ENCODE results near the gene ADAMTSL3. TPM values are rescaled to one million over a fixed set of nuclear protein-coding genes. Genes with fewer than 3 reads are reported as not detected.

The ADAMTSL3 gene
- total and polyA plus RNA-seq, 8 donors = 0.54 to 19.2 (median 6.1) TPM

DNA sequence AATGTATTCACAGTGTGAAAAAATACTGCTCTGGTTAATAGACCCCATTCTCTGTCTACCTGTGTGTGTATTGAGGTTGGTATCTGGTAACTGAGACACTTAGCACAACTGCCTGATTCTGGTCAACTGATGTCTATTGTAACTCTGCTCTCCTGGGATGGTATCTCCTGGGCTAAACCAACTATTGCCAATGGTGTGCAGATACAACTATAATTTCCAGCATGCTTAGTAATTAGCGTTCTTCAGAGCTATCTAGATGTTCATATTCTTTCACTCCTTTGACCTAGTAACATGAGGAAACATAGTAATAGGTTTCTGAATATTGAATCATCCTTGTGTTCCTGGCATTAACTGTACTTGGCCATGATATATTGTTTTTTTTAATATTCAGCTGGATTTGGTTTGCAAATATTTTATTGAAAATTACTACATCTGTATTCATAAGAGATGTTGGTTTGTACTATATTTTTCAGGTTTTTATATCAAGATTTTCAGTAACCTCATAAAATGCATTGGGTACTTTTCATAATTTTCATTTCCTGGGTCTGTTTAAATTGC, 16.8 kb downstream of the ADAMTSL3 start:
- intact Hi-C loops (cut with DNase I) = no loop called here
- no peak for ATAC-seq
- FAIRE-seq = no peak

DNA sequence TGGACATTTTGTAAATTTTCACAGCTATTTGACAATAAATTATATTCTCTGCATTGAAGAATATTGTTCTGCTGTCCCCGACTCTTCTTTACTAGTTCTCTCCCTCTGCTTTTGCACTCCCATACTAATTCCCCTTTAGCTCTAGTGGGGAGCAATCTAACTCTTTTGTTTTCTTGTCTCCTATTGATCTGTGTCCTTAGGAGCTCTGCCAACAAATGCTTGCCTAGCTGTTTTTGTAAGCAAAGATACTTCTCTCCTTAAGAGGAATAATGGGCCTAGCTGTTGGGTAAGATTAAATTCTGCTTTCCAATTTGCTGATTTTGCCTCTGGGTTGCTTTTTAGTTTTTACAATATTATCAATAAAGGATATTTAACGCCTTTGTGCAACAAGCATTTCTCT, 17.7 kb downstream of the ADAMTSL3 start:
- intact Hi-C loops (cut with DNase I) = no loop called here
- H3K36me3 ChIP-seq = no peaks in the 10 kb centered on the region
- DNase-seq (peak in 1 of 6 donors; percentile 37), FAIRE-seq (no peak), ATAC-seq (peak in 2 of 4 donors; percentile 66 to 88)
- TF ChIP-seq, protein P1, sequence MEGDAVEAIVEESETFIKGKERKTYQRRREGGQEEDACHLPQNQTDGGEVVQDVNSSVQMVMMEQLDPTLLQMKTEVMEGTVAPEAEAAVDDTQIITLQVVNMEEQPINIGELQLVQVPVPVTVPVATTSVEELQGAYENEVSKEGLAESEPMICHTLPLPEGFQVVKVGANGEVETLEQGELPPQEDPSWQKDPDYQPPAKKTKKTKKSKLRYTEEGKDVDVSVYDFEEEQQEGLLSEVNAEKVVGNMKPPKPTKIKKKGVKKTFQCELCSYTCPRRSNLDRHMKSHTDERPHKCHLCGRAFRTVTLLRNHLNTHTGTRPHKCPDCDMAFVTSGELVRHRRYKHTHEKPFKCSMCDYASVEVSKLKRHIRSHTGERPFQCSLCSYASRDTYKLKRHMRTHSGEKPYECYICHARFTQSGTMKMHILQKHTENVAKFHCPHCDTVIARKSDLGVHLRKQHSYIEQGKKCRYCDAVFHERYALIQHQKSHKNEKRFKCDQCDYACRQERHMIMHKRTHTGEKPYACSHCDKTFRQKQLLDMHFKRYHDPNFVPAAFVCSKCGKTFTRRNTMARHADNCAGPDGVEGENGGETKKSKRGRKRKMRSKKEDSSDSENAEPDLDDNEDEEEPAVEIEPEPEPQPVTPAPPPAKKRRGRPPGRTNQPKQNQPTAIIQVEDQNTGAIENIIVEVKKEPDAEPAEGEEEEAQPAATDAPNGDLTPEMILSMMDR (IDR thresholded peaks at IDR 0.05) = no peak
- H3K4me3 ChIP-seq = no peak overlapping the region
- H3K9me3 ChIP-seq = no peaks in the 10 kb centered on the region
- H3K27me3 ChIP-seq = no peaks in the 10 kb centered on the region
- H3K4me1 ChIP-seq = peaks cover 0 to 8% (median 6%) of the 10 kb centered on the region in 3 donors
- 42 to 51% methylated on average over 2 of the region's 2 CpGs for WGBS, 2 donors
- no peak overlapping the region for H3K27ac ChIP-seq

More for the DNA sequence above, 16.8 kb downstream of the ADAMTSL3 start:
- Histone ChIP-seq H3K4me1 (peaks cover 0 to 8% (median 6%) of the 10 kb centered on the region in 3 donors), H3K9me3 (no peaks in the 10 kb centered on the region), H3K27ac (no peak overlapping the region), H3K4me3 (no peak overlapping the region), H3K36me3 (no peaks in the 10 kb centered on the region), H3K27me3 (no peaks in the 10 kb centered on the region)
- WGBS, 2 donors = 89 to 93% methylated on average over 1 of the region's 1 CpG
- no peak for DNase-seq
- TF ChIP-seq, protein P1 (IDR thresholded peaks at IDR 0.05) = no peak

DNA sequence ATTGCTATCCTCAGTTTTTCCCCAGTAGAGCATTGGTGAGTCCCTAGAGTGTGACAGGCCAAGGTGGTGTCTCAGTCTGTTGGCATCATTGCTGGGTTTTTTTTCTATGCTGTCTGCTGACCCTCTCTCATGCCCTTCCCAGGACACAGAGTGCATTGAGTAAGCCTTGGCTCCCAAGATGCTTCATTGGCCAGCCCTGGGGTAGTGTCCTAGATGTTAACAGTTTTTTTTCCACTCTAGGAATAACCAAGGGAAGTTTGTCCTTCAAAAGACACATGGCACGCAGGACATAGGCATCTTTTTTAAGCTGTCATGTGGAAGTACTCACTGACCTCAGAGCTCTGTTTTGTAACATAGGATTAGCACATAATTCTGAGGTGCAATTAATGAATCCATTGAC, 19.5 kb downstream of the ADAMTSL3 start:
- no peak for DNase-seq
- intact Hi-C loops (cut with DNase I) = no loop called here

DNA sequence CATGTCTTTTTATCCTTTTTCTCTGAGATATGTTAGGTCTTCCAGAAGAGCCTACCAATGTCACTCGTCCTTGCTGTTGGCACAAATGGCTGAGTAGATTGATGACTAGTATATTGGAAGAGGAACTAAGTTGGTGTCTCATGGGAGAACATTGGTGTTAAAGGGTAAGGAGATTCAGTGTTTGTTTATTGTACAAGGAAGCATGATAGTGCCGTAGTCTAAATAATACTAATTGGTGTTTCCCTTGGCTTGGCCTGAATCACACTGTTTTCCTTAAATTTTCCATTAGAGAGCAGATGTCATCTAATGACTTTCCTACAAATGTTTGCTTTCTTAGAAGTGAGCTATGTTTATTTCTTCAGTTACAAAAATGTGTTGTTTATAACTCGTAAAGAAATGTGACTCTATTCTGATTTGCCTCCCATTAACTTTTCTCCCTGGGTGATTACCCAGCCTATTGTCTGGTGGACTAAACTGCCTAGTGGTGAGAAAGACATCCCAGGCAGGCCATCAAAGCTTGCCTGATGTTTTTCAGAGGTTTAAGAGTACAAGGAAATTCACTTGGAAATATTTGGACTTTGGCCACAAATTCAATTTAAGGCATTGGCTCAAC, 28.7 kb downstream of the ADAMTSL3 start:
- no peak for FAIRE-seq
- 74 to 77% methylated on average over 3 of the region's 3 CpGs for WGBS, 2 donors
- no peak overlapping the region for H3K4me3 ChIP-seq
- intact Hi-C loops (cut with DNase I) = no loop called here
- ATAC-seq = no peak
- H3K9me3 ChIP-seq = no peaks in the 10 kb centered on the region
- no peaks in the 10 kb centered on the region for H3K36me3 ChIP-seq
- no peak overlapping the region for H3K27ac ChIP-seq
- TF ChIP-seq, protein P1 (IDR thresholded peaks at IDR 0.05) = no peak
- H3K4me1 ChIP-seq = no peaks in the 10 kb centered on the region
- H3K27me3 ChIP-seq = no peaks in the 10 kb centered on the region
- no peak for DNase-seq

More for the DNA sequence above, 19.5 kb downstream of the ADAMTSL3 start:
- Histone ChIP-seq H3K27ac (no peak overlapping the region), H3K4me1 (peaks cover 0 to 8% (median 6%) of the 10 kb centered on the region in 3 donors), H3K4me3 (no peak overlapping the region), H3K9me3 (no peaks in the 10 kb centered on the region), H3K36me3 (no peaks in the 10 kb centered on the region), H3K27me3 (no peaks in the 10 kb centered on the region)
- ATAC-seq = no peak
- FAIRE-seq = no peak
- 85 to 90% methylated on average over 1 of the region's 1 CpG for WGBS, 2 donors
- TF ChIP-seq, protein P1 (IDR thresholded peaks at IDR 0.05) = no peak

DNA sequence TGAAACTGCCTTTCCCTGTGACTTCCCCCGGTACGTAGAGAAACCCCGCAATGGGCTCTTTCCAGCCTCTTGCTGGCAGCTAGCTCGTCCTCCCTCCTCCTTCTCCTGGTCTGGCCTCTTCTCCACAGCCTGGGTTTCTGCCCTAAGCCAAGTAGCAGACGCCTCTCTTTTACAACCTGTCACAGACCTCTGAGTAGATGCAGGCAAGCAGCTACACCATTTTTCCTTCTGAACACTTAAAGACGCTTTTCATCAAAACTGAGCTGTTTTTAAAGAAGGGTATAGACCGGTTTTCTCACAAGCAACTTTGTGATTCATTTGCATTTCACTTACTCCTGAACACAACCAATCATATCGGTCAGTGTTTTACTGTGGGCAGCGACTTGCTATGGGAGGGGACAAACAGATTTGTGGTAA, 32.0 kb downstream of the ADAMTSL3 start:
- FAIRE-seq = no peak
- Histone ChIP-seq H3K9me3 (no peaks in the 10 kb centered on the region), H3K27me3 (no peaks in the 10 kb centered on the region), H3K27ac (no peak overlapping the region), H3K4me3 (no peak overlapping the region), H3K4me1 (no peaks in the 10 kb centered on the region), H3K36me3 (no peaks in the 10 kb centered on the region)
- intact Hi-C loops (cut with DNase I) = no loop called here
- TF ChIP-seq, protein P1 (IDR thresholded peaks at IDR 0.05) = no peak
- ATAC-seq = peak in 1 of 4 donors; percentile 15
- 76 to 87% methylated on average over 9 of the region's 9 CpGs for WGBS, 2 donors
- no peak for DNase-seq
